GM18508 (cell line): ENCODE results near the gene CD34.

Source experiments
- ATAC-seq: cut with Tn5 transposase; IDR thresholded peaks from one replicate; pipeline ENCODE4 v1.9.1; 2021; ENCODE audit warnings: moderate number of reproducible peaks; ENCODE audit not compliant: insufficient read depth, unreplicated experiment

CD34 gene

GRCh38 chr1:207858806-207859205 is 52.1 kb downstream of the CD34 start:
- ATAC-seq: no peak

DNA sequence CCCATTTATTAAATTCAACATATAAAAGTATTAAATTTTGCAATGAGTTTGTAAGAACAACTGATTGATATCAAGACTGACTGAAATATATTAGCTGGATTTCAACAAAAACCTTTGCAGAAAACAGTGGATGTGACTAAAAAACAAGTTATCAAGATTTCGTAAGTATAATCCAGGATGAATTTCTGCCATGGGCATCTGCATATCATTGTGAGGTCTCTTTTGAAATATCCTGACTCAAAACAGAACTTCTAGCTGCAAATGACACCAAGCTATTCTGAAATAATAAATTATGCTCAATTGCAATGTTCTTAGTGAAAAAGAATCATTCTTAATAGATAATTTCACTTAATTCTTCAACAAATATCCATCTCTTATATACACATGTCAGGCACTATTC is 52.6 kb downstream of the CD34 start:
- ATAC-seq: no peak

GRCh38 chr1:207857447-207857846 is 53.5 kb downstream of the CD34 start:
- ATAC-seq: no peak

- no peak for ATAC-seq
These were observed 54.5 kb downstream of the CD34 start for GRCh38 chr1:207856276-207857023.

- no peak for ATAC-seq
These were observed 56.9 kb downstream of the CD34 start for GRCh38 chr1:207854001-207854400.

DNA sequence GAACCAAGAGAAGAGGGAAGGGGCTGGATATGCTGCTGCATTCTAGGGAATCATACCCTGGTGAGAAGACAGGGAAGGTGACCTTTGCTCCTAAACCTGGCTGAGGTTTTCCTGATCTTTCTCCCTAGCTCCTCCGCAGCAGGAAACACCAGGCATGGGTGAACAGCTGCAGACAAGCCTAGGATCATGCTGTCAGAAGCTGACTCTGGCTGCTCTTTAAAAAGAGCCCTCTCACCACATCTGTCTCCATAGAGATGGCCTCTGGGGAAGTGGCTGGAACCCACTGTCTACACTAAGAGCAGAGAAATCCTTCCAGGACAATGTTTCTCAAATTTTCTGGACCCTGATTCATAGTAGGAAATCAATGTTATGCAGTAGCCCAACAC is 57.6 kb downstream of the CD34 start:
- no peak for ATAC-seq

- ATAC-seq: no peak
These were observed 58.2 kb downstream of the CD34 start for GRCh38 chr1:207852576-207853371.

GRCh38 chr1:207851696-207852095 is 59.2 kb downstream of the CD34 start:
- no peak for ATAC-seq

DNA sequence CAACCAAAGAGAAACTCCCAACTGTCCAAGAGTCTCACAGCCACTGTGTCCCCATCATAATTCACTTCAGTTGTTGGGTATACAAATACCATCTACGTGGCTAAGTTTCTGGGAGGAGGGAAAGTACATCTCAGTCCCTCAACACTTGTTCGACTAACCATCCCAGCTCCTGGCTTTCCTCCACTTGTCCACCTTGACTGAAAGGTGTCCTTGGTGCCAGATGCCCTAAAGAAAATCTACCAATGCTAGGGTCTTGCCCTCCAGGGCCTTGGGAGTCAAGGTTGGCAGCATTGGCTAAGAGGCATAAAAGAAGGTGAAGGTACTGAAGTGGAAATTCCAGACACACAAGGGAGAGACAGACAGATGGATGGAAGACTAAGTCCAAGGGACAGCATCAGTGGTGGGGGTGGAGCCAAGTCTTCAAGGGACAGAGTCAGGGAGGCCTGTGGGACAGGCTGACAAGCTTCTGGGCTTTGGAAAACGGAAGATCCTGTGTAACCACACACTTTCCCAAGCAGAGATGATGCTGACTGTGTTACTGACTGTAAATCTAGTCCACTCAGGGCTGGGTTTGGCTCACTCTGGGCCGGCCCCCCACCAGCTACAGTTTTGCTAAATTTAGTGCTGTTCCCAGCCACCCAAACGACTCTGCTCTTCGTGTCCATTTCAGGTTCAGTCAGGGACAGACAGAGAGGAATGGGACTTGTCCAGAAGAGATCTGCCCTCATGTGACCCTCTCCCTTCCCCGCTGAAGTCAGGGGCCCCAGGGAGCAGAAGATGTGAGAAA is 60.1 kb downstream of the CD34 start:
- ATAC-seq: no peak

DNA sequence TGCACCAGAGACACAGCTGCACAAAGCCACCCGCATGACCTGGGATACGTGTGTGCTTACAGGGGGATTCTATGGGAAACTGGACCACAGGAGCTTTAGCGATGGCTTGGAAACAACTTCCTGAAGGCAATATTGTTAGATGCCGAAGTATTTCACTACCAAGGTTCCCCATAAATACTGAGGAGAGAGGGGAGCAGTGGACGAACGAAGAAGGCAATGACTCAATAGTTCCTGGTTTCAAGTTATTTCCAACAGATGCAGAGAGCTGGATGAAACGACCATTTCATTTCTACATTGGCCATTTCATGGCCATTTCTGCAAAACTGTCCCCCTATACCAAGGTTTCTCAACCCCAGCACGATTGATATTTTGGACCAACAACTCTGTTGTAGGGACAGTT is 61.3 kb downstream of the CD34 start:
- no peak for ATAC-seq

GRCh38 chr1:207849016-207849415 is 61.9 kb downstream of the CD34 start:
- no peak for ATAC-seq

- no peak for ATAC-seq
These were observed 62.7 kb downstream of the CD34 start for GRCh38 chr1:207848234-207848633.

DNA sequence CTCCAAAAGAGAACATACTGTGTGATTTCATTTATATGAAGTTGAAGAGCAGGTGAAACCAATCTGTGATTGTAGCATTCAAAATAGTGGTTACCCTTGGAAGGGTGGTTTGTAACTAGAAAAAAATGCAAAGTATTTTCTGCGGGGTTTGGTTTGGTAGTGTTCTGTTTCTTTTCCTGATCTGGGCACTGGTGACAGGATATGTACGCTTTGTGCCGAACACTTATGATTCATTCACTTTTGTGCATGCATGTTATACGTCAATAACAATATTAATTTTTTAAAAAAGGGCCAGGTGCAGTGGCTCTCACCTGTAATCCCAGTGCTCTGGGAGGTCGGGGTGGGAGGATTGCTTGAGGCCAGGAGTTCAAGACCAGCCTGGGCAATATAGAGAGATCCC is 63.8 kb downstream of the CD34 start:
- no peak for ATAC-seq

- ATAC-seq: no peak
These were observed 65.8 kb downstream of the CD34 start for GRCh38 chr1:207845109-207845508.

GRCh38 chr1:207844371-207844770 is 66.6 kb downstream of the CD34 start:
- ATAC-seq: no peak

GRCh38 chr1:207842506-207842905 is 68.4 kb downstream of the CD34 start:
- no peak for ATAC-seq

GRCh38 chr1:207841901-207842300 is 69.0 kb downstream of the CD34 start:
- ATAC-seq: no peak

- no peak for ATAC-seq
These were observed 69.6 kb downstream of the CD34 start for GRCh38 chr1:207841293-207841692.

DNA sequence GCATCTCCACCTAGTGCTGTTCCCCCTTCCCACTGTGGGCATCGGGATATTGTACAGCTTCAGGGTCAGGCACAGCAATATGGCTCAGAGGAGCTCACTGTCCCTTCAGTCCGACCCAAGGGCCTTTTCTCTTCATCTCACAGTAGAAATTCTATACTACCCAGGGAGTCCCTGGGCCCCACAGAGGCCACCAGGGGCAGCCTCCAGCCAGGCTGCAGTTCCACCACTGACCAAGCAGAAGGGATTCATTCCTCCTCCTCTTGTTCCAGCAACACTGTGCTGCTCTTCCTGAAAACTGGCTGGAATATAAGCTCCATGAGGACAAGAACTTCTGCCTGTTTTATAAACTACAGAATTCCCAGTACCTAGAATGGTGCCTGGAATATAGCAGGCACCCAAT is 70.5 kb downstream of the CD34 start:
- ATAC-seq: no peak

GRCh38 chr1:207839083-207839413 is 71.9 kb downstream of the CD34 start:
- ATAC-seq: no peak
